Measurements from ENCODE around the gene MUC5AC. TPM values are rescaled to one million over a fixed set of nuclear protein-coding genes. Genes with fewer than 3 reads are reported as not detected.
"Not testable (repeated sequence)": the region's sequence is repeated elsewhere in the genome, so short reads cannot be mapped to it uniquely, and the experiment has no call there.

The MUC5AC gene
- total RNA-seq, 1 donor from 2014 or later = not detected

- DNase-seq (ENCODE audit: extremely low read depth, low read depth, low spot score) = no peak
These were observed 45.9 kb downstream of the MUC5AC start for GRCh38 chr11:1203505-1204271.

- DNase-seq (ENCODE audit: extremely low read depth, low read depth, low spot score) = no peak
These were observed 46.8 kb downstream of the MUC5AC start for GRCh38 chr11:1204381-1205101.

DNA sequence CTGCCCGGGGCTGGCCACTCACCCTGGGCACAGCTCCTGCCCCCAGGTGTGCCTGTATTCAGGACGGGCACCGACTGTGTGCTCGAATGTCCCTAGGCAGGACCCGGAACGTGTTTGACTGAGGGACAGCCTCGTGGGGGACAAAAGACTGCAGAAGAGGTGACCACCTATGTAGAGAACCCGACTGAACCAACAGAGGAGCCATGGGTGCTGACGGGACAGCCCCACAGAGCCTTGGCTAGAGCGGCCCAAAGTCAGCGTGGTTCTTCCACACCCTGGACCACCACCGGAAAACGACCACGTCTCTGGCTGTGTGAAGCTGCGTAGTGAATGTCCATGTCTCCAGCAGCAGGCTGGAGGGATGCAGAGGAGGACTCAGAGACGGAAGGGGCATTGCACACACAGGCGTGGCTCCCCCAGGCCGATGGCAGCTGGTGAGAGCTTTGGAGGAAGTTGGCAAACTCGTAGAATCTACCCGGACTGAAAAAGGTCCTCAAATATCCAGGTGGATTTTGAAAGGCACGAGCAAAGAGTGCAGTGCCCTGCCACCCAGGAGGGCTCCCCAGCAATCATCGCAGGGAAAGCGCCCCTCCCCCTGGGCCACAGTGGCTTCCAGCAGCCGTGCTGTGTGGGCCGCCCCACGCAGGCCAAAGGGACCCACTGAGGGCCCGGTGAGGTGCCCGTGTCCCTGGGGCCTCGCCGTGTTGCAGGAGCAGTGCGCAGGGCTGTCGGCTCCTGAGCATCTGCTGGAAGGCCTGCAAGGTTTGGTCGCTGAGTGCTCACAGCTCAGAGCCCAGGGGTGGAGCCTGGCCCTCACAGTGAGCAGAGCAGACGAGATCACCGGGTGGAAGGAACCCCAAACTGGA is 47.6 kb downstream of the MUC5AC start:
- no peak for DNase-seq (ENCODE audit: extremely low read depth, low read depth, low spot score)

DNA sequence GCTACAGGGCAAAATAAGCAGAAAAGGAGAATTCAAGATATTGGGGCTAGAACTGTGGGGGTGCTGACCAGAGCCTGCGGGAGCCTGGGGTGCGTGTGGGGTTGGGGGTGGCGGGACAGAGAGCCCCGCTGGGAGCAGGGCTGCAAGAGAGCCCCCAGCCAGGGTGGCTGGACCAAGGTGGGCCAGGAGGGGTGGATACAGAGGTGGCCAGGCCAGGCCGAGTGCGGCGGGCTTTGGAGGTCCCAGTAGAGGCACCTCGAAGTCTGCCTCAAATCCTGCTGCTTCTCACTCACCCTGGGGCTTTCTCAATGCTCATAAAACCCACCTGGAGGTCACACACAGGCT is 48.2 kb downstream of the MUC5AC start:
- no peak for DNase-seq (ENCODE audit: extremely low read depth, low read depth, low spot score)

DNA sequence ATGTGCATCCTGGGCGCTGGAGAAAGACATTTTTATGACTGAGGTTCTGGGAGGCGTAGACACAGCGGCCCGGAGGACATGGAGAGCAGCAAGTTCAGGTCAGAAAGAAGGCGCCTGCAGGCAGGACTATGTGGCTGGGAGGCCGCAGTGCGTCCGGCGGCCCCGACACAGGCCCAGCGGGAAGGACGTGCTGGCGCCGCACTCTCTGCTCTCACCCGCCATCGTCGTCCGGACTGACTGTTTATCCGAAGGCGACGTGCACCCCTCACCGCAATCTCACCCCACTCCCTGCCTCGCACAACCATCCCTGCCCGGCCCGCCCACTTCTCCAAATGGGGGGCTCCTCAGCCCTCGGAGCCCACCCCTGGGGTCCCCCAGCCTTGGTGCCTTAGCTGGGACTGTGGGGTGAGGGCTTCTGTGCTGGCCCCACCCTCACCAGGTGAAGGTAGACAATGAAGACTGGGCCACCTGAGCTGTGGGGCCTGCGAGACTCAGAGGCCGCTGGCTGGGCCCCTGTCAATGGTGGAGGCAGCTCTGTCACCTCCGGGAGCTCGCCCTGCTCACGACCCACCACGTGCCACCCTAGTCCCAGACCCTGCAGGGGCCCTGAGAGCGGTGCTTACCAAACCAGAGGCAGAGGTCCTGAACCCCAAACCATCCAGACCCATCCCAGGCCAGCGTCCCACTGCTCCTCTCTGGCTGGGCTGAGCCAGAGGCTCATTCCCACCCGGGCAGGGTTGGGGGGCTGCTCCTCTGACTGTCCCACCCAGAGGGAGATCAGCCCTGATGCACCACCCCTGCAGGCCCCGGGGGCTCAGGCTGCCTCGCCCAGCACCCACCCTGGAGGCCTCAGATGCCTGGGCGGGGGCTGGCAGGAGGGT is 48.9 kb downstream of the MUC5AC start:
- DNase-seq (ENCODE audit: extremely low read depth, low read depth, low spot score) = no peak

DNA sequence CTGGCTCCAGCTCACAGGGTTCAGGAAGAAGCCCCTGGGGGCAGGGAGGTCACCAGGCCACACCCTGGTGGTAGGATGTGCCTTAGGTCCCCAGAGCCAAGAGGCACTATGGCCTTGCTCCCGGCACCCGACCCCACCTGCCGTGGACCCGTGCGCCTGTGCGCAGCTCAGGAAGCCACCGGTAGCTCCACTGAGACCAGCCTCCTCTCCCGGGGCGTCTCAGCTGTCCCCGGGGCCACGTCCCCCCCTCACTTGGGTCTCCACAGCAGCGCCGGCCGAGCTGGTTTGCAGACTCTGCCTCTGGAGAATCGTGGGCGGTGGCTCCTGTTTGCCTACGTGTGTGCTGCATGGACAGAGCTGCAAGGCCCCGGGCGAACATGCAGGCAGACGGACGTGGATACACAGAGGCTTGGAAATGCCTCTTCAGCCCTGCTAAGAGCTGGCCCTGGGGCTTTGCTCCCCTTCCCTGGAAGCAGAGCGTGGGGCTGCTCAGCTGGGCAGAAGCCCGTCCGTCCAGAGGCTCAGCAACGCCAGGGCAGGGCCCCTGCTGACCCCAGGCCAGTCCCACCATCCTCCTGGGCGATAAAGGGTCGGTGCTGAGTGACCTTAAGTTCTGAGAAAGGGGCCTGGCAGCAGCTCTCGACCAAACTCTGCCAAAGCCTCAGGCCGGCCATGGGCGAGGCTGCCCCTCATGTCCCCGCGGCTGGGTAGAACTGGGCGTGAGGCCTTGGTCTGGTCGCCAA is 49.8 kb downstream of the MUC5AC start:
- DNase-seq (ENCODE audit: extremely low read depth, low read depth, low spot score) = no peak

DNA sequence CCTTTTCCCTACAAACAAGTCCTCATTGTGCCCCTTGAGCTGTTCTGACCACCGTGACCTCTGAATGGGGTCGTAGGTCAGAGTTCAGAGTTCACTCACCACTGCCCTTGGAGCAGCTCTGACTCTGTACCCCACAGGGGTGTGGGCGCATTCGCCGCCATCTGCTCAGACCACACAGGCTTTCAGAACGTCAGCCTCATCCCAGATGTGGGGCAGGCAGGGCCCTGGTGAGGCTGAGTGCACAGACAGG is 50.3 kb downstream of the MUC5AC start:
- no peak for DNase-seq (ENCODE audit: extremely low read depth, low read depth, low spot score)

DNA sequence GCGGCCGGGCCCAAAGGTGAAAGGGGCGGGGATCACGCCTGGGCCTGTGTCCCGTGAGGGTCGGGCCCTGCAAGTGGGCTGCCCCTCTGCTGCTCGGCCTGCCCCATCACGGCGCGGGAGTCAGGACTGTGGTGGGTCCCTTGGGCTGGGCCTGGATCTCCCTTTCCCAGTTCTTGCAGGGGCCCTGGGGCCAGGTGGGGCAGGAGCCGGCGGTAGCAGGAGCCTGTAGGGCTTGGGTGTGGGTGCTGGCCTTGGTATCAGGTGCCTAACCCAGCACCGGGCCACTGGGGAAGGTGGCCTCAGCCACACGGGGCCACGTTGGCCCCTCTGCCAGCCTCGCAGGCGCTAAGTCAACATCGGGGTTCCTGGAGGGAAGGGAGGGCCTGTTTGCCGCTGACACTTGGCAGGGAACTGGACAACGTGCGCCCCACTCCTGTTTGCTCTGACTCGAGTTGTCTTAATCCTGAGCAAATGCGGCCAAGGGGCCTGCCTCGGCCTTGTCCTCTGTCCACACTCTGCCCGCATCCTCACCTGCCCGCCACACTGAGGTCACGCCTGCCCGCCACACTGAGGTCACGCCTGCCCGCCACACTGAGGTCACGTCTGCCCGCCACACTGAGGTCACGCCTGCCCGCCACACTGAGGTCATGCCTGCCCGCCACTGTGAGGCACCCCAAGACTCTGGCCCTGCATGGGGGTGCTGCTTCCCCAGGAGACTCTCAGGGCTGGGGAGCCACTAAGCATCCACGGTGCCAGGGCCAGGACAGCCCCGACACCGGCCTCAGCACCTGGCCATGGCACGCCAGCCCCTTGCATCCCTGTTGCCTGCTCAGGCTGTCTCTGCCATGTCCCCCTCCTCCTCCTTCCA is 50.9 kb downstream of the MUC5AC start:
- no peak for DNase-seq (ENCODE audit: extremely low read depth, low read depth, low spot score)

GRCh38 chr11:1209371-1210057 is 51.8 kb downstream of the MUC5AC start:
- no peak for DNase-seq (ENCODE audit: extremely low read depth, low read depth, low spot score)

DNA sequence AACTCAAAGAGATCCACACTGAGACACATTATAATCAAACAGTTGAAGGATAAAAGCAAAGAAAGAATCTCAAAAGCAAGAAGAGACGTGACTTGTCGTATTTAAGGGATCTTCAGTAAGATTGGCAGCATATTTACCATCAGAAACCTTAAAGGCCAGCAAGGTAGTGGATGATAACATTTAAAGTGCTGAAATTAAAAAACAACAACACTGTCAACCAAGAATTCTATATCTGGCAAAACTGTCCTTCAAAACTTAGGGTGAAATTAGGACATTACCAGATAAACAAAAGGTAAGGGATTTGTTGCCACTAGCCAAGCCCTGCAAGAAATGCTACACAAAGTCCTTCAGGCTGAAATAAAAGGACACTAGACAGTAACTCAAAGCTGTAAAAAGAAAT is 54.1 kb downstream of the MUC5AC start:
- no peak for DNase-seq (ENCODE audit: extremely low read depth, low read depth, low spot score)

DNA sequence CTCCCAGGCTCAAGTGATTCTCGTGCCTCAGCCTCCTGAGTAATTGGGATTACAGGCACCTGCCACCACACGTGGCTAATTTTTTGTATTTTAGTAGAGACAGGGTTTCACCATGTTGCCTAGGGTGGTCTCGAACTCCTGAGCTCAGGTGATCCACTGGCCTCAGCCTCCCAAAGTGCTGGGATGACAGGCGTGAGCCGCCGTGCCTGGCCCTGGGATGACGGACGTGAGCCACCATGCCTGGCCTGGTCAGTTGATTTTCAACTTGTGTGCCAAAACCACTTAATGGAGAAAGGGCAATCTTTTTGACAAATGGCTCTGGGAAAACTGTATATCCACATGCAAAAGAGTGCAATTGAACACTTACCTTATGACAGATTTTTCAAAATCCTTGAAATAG is 58.1 kb downstream of the MUC5AC start:
- not testable (repeated sequence) for DNase-seq (ENCODE audit: extremely low read depth, low read depth, low spot score)

DNA sequence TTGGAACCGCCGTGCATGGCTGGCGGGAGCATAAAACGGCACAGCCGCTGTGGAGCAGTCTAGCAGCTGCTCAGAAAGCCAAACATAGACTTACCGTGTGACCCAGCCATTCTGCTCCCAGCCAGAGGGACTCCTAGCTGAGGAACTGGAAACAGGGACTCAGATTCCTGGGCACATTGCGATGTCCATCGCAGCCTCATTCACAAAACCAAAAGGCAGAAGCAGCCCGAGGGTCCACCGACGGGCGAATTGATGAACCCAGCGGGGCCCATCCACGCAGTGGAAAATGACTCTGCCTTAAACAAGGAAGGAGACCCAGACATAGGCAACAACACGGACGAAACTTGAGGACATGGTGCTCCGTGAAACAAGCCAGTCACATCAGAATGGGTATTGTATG is 59.4 kb downstream of the MUC5AC start:
- no peak for DNase-seq (ENCODE audit: extremely low read depth, low read depth, low spot score)

DNA sequence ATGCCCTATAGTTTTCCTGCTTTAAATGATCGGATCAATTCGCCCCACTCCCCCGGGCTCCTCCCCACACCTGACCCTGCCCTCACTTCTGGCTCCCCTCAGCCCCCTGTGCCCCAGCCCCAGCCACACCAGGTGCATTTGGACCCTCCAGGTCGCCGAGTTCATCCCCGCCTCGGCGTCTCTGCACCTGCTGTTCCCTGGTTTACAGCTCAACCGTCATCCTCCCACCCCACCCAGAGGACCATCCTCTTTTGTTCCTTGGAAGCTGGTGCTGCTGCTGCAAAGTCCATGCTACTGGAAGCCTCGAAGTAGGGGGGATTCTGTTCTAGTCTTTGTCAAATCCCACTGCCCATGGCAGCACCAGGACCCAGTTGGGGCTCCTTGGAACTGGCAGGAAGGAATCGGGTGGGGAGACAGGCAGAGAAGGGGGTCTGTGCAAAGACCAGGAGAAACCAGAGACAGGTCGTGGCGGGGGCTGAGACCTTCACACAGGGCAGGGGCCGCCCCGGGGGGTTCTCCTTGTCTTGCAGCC is 60.6 kb downstream of the MUC5AC start:
- DNase-seq (ENCODE audit: extremely low read depth, low read depth, low spot score) = no peak

DNA sequence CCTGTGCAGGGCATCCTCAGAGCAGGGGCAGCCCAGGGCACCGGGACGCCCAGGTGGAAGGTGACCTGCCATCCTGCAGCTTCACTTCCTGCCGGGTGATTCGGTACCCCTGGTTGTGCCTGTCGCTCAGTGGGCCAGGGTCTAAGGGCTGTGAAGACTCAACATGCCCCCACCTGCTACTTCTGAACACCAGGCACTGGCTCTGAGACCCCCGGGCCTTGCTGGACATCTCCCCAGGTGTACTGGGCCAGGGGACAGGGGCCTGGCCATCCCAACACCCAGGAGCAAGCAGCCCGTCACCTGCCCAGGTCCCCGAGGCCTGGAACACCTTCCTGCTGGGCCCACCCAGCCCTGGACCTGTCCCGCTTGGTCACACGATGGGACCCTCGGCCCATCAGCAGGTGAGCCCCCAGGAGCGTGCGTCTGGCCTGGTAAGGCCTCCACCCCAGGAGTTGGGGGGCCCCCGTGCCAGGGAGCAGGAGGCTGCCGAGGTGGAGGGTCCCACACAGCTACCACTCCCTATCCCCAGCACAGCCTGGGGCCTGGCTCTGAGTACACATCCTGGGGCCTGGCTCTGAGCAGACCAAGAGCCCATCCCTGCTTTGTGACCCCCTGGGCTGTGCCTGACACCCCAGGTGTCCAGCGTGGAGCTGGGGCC is 61.2 kb downstream of the MUC5AC start:
- no peak for DNase-seq (ENCODE audit: extremely low read depth, low read depth, low spot score)

DNA sequence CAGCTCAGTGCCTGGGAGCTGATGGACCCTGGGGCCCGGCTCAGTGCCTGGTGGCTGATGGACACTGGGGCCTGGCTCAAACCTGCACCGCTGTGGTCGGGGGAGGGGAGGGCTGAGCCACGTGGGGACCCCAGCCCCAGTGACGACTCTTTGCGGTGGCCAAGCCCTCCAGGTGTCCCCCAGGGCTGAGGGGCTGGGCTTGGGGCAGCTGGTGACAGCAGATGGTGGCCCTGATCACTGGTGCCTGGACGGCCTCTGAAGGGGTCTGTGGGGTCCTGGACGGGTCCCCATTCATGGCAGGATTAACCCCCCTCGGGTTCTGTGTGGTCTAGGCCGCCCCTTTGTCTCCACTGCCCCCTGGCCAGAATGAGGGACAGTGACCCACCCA is 61.7 kb downstream of the MUC5AC start:
- DNase-seq (ENCODE audit: extremely low read depth, low read depth, low spot score) = no peak

GRCh38 chr11:1219834-1220815 is 62.4 kb downstream of the MUC5AC start:
- no peak for DNase-seq (ENCODE audit: extremely low read depth, low read depth, low spot score)
